ACC112 (cell line): ENCODE data around the gene KMT2E.

Experiments used
- H2AFZ ChIP-seq: fragments of 200-600 bp; sonication (generic); one replicate; pipeline ENCODE4 v1.6.0; 2017; ENCODE audit warnings: antibody characterized with exemption, low read length; ENCODE audit not compliant: unreplicated experiment
- H3K27ac ChIP-seq: fragments of 200-600 bp; sonication (generic); 2 replicates; pipeline ENCODE4 v1.5.1; 2014; ENCODE audit warnings: low read depth, mild to moderate bottlenecking, antibody characterized with exemption, low read length, moderate library complexity
- H3K27me3 ChIP-seq: fragments of 200-600 bp; sonication (generic); 2 replicates; pipeline ENCODE4 v1.6.1; 2014; ENCODE audit warnings: mild to moderate bottlenecking, antibody characterized with exemption, low read length, moderate library complexity, mixed read lengths; ENCODE audit not compliant: insufficient read depth
- H3K36me3 ChIP-seq: fragments of 200-600 bp; sonication (generic); 2 replicates; pipeline ENCODE4 v1.6.1; 2016; ENCODE audit warnings: mild to moderate bottlenecking, antibody characterized with exemption, low read length, moderate library complexity, mixed read lengths; ENCODE audit not compliant: insufficient read depth
- H3K4me1 ChIP-seq: fragments of 200-600 bp; sonication (generic); one replicate; pipeline ENCODE4 v1.6.1; 2016; ENCODE audit warnings: low read length, mixed read lengths; ENCODE audit not compliant: insufficient read depth, unreplicated experiment, control insufficient read depth
- H3K4me3 ChIP-seq: fragments of 200-600 bp; sonication (generic); 2 replicates; pipeline ENCODE4 v1.5.1; 2014; ENCODE audit warnings: mild to moderate bottlenecking, low read depth, low read length
- H3K79me2 ChIP-seq: fragments of 200-600 bp; sonication (generic); one replicate; pipeline ENCODE4 v1.6.0; 2016; ENCODE audit warnings: low read length; ENCODE audit not compliant: control insufficient read depth, unreplicated experiment, insufficient read depth

The KMT2E gene

DNA sequence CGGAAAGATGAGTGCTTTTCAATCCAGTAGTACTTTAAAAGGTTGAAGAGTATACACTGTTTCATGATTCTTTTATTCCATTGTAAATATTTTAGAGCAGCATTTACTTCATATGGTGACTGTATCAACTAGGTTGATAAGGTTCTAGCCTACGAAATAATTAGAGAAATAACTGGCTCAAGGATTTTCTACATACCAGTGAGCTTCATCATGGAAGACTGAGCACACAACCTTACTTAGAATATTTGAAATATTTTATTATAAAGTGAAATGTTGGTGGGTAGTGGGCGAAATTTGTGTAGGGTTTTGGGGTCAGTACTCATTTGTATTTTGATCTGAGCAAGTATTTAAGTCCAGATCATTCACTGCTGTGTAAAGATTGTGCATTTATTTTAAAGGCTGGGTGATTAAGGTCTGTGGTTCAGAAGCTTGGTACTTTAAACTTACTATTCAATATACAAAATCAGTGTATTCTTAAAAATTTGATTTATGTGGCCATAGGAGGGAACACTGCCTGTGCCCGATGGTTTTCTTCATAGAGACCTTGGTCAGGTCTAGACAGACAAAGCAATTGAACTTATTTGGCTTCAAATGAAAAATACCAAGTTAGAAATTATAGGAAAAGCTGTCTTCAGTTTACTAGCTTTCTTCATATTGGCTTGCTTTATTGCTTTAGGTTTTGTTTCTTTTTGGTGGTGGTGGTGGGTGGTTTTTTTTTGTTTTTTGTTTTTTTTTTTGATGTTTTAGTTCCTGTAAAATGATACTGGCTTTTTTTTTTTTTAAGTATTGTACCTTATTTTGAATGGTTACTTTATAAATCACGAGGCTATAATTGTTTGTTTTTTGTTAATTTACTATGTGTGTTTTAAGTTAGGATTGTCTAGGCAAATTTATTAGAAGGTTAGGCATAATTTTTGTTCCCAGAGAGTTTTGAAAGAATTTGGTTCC lies 3.0 kb downstream of the KMT2E start:
- peak overlapping the region; percentile 99 for H3K27ac ChIP-seq
- H3K4me3 ChIP-seq: peak overlapping the region; percentile 82

DNA sequence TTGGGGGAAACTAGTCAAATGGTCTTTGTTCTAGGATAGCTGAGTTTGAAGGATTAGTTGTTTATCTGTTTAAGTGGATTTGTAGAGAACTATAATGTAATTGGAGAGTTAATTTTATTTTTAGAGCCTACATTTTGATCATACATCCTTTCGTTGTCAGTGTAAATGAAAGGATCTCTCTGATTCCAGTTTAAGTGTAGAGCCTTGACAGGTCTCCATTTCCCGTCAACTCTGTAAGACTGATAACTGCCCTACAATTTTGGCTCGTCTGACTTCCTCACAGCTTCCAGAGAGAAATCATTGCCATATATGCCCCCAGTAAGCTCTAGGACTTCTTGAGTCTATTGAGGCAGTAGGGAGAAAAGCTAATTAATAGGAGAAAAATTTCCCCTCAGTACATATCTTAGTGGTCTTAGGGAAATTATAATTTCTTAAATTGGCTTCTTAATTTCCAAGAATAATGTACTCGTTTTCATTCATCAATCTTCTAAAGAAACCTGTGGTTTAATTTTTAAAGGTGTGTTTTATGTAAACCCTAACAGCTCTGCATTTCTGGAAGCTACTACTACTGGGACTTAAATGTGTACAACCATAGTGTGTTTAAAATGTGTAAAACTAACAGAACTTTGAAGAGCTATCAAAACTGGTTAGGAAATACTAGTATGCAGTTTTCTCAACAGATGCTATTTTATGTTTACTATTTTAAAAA lies 3.8 kb downstream of the KMT2E start:
- Histone ChIP-seq H3K4me3 (peak overlapping the region; percentile 82), H3K4me1 (peaks cover 23% of the 10 kb centered on the region), H2AFZ (no peak overlapping the region), H3K27ac (peak overlapping the region; percentile 99), H3K36me3 (no peaks in the 10 kb centered on the region), H3K27me3 (no peaks in the 10 kb centered on the region), H3K79me2 (peaks cover 90% of the 10 kb centered on the region)

More for the DNA sequence above, 3.0 kb downstream of the KMT2E start:
- Histone ChIP-seq H3K27me3 (no peaks in the 10 kb centered on the region), H3K36me3 (no peaks in the 10 kb centered on the region; the same call in 1 of the 2 replicates), H3K4me1 (peaks cover 15% of the 10 kb centered on the region), H3K79me2 (peaks cover 87% of the 10 kb centered on the region), H2AFZ (no peak overlapping the region)

DNA sequence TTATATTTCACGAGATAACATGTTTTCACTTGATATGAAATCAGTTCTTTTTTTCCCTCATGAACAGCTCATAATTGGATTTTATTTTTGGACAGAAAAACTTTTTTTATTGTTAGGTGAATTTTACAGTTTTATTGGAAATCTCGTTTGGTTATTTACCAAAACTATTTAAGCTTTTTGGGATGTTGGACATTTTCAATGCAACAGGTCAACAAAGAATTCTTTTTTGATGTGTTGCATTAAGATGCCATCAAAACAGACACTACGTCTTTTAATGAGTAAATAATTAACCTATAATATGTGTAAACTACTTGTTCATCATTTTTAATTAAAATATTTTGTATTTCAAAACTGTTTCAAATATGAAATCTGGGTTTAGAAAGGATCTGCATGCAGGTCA lies 5.3 kb downstream of the KMT2E start:
- Histone ChIP-seq H3K4me1 (peaks cover 31% of the 10 kb centered on the region), H3K79me2 (peaks cover 98% of the 10 kb centered on the region), H3K27ac (no peak overlapping the region), H3K36me3 (no peaks in the 10 kb centered on the region), H3K4me3 (no peak overlapping the region), H3K27me3 (no peaks in the 10 kb centered on the region), H2AFZ (no peak overlapping the region)

DNA sequence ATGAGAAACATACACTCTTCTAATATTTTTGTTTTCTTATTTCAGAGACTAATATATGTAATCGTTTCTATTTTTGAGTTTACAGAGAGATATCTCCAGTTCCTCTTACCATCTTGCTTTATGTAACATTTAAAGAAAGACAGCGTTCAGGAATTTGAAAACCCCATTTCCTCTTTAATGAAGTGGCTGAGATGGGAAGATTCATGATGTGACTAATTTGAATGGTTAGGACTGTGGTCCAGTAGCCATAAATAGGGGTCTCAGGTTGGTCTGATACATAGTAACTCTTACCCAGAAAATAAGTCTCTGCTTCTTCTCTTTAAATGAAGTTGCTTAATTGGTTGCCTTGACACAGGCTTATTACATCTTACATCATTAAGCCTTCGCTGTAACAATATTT lies 6.9 kb downstream of the KMT2E start:
- Histone ChIP-seq H3K79me2 (peaks cover 98% of the 10 kb centered on the region), H3K27ac (no peak overlapping the region), H3K36me3 (no peaks in the 10 kb centered on the region), H3K4me1 (peaks cover 47% of the 10 kb centered on the region), H3K4me3 (no peak overlapping the region), H2AFZ (no peak overlapping the region), H3K27me3 (no peaks in the 10 kb centered on the region)

DNA sequence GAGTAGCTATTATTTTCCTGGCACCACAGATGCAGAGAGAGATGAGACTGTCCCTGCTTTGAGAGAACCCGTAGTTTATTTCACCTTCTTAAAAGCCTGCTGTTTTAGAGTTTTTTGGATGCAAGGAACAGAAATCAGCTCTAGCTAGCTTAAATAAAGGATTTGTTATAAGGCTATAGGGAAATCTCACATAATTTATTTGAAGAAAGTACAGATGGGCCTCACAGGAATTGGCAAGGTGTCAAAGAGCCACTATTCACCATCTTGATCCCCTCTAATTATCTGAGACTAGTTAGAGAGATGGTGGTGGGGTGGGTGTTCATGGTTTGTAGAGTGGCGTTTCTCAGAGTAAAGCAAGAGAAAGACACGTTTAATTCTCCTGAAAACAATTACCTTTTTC lies 7.3 kb downstream of the KMT2E start:
- Histone ChIP-seq H2AFZ (no peak overlapping the region), H3K79me2 (peaks cover 98% of the 10 kb centered on the region), H3K27me3 (no peaks in the 10 kb centered on the region), H3K4me3 (no peak overlapping the region), H3K36me3 (no peaks in the 10 kb centered on the region), H3K4me1 (peaks cover 51% of the 10 kb centered on the region), H3K27ac (no peak overlapping the region)

DNA sequence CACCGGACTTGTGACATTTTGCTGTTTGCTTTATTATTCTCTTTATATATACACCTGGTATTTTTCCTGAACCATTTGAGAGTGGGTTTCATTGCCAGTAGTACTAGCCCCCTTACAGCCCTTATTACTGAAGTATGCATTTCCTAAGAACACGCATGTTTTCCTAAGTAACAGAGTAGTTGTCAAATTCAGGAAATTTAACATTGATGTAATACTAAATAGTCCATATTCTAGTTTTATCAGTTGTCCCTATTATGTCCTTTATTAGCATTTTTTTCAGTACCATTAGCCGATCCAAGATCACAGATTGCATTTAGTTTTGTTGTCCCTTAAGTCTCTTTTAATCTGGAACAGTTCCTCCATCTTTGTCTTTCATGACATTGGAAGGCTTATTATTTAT lies 8.0 kb downstream of the KMT2E start:
- Histone ChIP-seq H3K36me3 (no peaks in the 10 kb centered on the region), H3K27ac (no peak overlapping the region), H3K4me3 (no peak overlapping the region), H2AFZ (no peak overlapping the region), H3K79me2 (peaks cover 98% of the 10 kb centered on the region), H3K4me1 (peaks cover 51% of the 10 kb centered on the region), H3K27me3 (no peaks in the 10 kb centered on the region)

DNA sequence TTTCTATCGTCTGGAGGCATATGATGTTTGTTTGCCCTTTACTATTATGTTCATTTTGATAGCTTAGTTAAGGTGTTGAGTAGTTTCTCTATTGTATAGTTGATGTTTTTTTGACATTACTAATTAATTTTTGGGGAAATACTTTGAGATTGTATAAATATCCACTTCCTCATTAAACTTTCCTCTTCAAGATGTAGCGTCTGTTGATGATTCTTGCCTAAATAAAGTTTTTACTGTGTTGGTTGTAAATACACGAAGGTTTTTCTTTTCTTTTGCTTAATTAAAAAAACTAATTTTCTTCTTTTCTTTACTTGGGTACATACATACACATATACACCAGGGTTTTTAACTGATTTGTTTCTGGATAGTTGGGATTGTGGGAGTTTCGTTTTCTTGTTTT lies 8.5 kb downstream of the KMT2E start:
- Histone ChIP-seq H3K4me1 (peaks cover 51% of the 10 kb centered on the region), H3K27me3 (no peaks in the 10 kb centered on the region), H3K27ac (no peak overlapping the region), H2AFZ (no peak overlapping the region), H3K36me3 (no peaks in the 10 kb centered on the region), H3K79me2 (peaks cover 98% of the 10 kb centered on the region), H3K4me3 (no peak overlapping the region)

DNA sequence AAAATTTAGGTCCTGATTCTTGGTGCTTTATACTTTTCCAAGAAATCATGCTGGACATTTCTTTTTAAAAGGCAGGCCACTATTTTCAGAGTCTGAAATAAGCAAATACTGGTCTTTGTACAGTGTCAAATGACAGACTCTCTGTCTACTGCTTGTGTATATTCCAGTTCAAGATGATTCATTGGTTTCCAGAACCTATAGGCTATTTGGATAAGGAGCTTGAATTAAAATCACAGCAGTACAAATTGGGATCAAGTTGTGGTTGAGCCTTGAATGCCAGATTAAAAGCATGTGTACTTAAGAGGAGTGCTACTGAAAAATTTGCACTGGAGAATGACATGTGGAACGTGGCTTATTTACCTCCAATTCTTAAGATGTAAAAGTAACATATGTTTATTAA lies 10.7 kb downstream of the KMT2E start:
- no peaks in the 10 kb centered on the region for H3K27me3 ChIP-seq
- no peak overlapping the region for H3K4me3 ChIP-seq
- no peak overlapping the region for H3K27ac ChIP-seq
- no peaks in the 10 kb centered on the region for H3K36me3 ChIP-seq
- H2AFZ ChIP-seq: no peak overlapping the region
- peaks cover 97% of the 10 kb centered on the region for H3K79me2 ChIP-seq
- H3K4me1 ChIP-seq: peaks cover 47% of the 10 kb centered on the region

DNA sequence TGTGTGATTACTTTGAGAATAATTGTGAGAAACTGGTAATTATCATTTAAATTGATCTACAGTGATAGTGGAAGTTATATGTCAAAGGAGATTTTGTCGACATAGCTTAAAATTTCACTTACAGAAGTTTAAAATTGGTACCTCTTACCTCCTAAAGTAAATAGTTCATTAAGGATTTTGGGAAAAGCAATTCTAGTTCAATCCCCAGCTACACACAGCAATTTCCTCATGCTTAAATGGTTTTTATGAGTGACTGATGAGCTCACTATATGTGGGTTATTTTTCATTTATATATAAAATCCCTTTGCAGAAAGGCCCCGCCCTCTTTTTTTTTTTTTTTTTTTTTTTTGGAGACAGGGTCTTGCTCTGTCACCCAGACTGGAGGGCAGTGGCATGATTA lies 12.7 kb downstream of the KMT2E start:
- Histone ChIP-seq H3K79me2 (peaks cover 98% of the 10 kb centered on the region), H3K27ac (no peak overlapping the region), H3K27me3 (no peaks in the 10 kb centered on the region), H2AFZ (no peak overlapping the region), H3K36me3 (no peaks in the 10 kb centered on the region), H3K4me1 (peaks cover 37% of the 10 kb centered on the region), H3K4me3 (no peak overlapping the region)

DNA sequence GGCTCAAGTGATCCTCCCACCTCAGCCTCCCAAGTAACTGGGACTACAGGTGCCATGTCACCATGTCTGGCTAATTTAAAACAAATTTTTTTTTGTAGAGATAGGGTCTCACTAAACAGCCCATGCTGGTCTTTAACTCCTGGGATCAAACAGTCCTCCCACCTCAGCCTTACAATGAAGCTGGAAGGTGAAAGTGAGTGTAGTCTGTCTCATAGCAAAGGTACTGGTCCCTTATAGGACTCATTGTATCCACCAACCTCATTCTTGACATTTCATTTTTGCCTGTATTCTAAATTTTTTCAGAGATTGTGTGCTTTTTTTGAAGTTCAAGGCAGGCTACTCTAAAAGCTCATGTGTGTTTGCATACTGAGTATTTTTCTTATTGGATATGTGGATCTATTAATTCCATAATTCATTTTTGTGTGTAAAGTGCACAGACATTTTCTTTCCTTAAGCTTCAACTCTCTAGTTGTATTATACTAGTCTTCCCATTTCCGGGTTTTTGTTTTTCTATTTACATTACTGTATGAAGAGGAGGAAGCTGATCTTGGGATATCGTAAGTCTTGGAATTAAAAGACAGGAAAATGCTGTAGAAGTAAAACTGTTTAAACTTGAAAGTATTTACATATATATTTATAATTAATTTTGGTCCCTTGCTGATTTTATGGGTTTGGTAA lies 13.3 kb downstream of the KMT2E start:
- Histone ChIP-seq H3K27ac (no peak overlapping the region), H3K27me3 (no peaks in the 10 kb centered on the region), H3K79me2 (peaks cover 97% of the 10 kb centered on the region), H3K4me1 (peaks cover 32% of the 10 kb centered on the region), H3K36me3 (no peaks in the 10 kb centered on the region), H2AFZ (no peak overlapping the region), H3K4me3 (no peak overlapping the region)
